WTC11 (cell line): ENCODE data around the gene HOXB13. TPM values are rescaled to one million over a fixed set of nuclear protein-coding genes. Genes with fewer than 3 reads are reported as not detected.
A peak's percentile ranks its signal among the peaks of the same experiment; 100 is the strongest.

Source experiments
- ATAC-seq: fragments of 200-7000 bp; cut with Tn5 transposase; 2 replicates; pipeline ENCODE4 v1.10.0; 2021; ENCODE audit warnings: mild to moderate bottlenecking, moderate library complexity
- CTCF ChIA-PET: fragments of 300-600 bp; sonication (Branson Sonifier 250); formaldehyde crosslinking; loops from one replicate; lab custom pipeline; 2021; ENCODE audit warnings: antibody characterized with exemption; lab: Charles Lee
- POLR2A ChIA-PET: fragments of 350-600 bp; sonication (Branson Sonifier 250); formaldehyde crosslinking; loops from one replicate; lab custom pipeline; 2021; ENCODE audit warnings: antibody characterized with exemption; lab: Charles Lee
- DNase-seq: peaks from one replicate; pipeline ENCODE4 v3.0.0; 2021; ENCODE audit warnings: low spot score
- H3K27ac Mint-ChIP-seq: 2 replicates; pipeline ENCODE4 v1.8.0; 2021; ENCODE audit warnings: mixed read lengths
- H3K27me3 Mint-ChIP-seq: 2 replicates; pipeline ENCODE4 v1.8.0; 2021; ENCODE audit warnings: low read depth, mild to moderate bottlenecking, moderate library complexity, mixed read lengths
- H3K36me3 Mint-ChIP-seq: 2 replicates; pipeline ENCODE4 v1.8.0; 2021; ENCODE audit warnings: mixed read lengths
- H3K4me1 Mint-ChIP-seq: 2 replicates; pipeline ENCODE4 v1.8.0; 2022; ENCODE audit warnings: mixed read lengths
- H3K4me3 Mint-ChIP-seq: 2 replicates; pipeline ENCODE4 v1.8.0; 2021; ENCODE audit warnings: mild to moderate bottlenecking, moderate library complexity, mixed read lengths
- H3K9me3 Mint-ChIP-seq: 2 replicates; pipeline ENCODE4 v1.8.0; 2021; ENCODE audit warnings: mixed read lengths
- EMX1 ChIP-seq: fragments of 250-450 bp; sonication (Bioruptor Pico); IDR thresholded peaks from 2 replicates; pipeline ENCODE4 v1.8.0; 2021; ENCODE audit warnings: mild to moderate bottlenecking
- ETV6 ChIP-seq: sonication (generic); formaldehyde crosslinking; IDR thresholded peaks from 2 replicates; pipeline ENCODE4 v1.8.1; 2022; ENCODE audit warnings: mild to moderate bottlenecking, missing genetic modification reagents
- FOXJ3 ChIP-seq: sonication (generic); formaldehyde crosslinking; IDR thresholded peaks from 2 replicates; pipeline ENCODE4 v1.9.0; 2021; ENCODE audit warnings: missing genetic modification reagents, mild to moderate bottlenecking, borderline replicate concordance
- NR1H2 ChIP-seq: sonication (generic); formaldehyde crosslinking; IDR thresholded peaks from 2 replicates; pipeline ENCODE4 v1.9.0; 2021; ENCODE audit warnings: mild to moderate bottlenecking, moderate library complexity, missing genetic modification reagents
- PRRX2 ChIP-seq: fragments of 250-450 bp; sonication (Bioruptor Pico); IDR thresholded peaks from 2 replicates; pipeline ENCODE4 v1.8.0; 2021; ENCODE audit warnings: mild to moderate bottlenecking
- SMAD3 ChIP-seq: sonication (generic); formaldehyde crosslinking; IDR thresholded peaks from 2 replicates; pipeline ENCODE4 v1.8.0; 2022; ENCODE audit warnings: missing genetic modification reagents, mild to moderate bottlenecking, borderline replicate concordance
- SOX15 ChIP-seq: fragments of 250-450 bp; sonication (Bioruptor Pico); IDR thresholded peaks from 2 replicates; pipeline ENCODE4 v1.9.0; 2021; ENCODE audit warnings: mild to moderate bottlenecking
- TEAD1 ChIP-seq: sonication (generic); formaldehyde crosslinking; IDR thresholded peaks from 2 replicates; pipeline ENCODE4 v1.8.0; 2022; ENCODE audit warnings: mild to moderate bottlenecking, missing genetic modification reagents
- ZNF219 ChIP-seq: sonication (generic); formaldehyde crosslinking; IDR thresholded peaks from 2 replicates; pipeline ENCODE4 v1.8.0; 2023; ENCODE audit warnings: missing genetic modification reagents, mild to moderate bottlenecking, borderline replicate concordance
- ZNF416 ChIP-seq: fragments of 250-450 bp; sonication (Bioruptor Pico); IDR thresholded peaks from 2 replicates; pipeline ENCODE4 v1.9.0; 2021; ENCODE audit warnings: mild to moderate bottlenecking, inconsistent platforms
- ZNF423 ChIP-seq: fragments of 250-450 bp; sonication (Bioruptor Pico); IDR thresholded peaks from 2 replicates; pipeline ENCODE4 v2.1.2; 2022; ENCODE audit warnings: mild to moderate bottlenecking, moderate library complexity
- total RNA-seq: library from RNA; stranded (reverse); gene quantifications from 3 replicates; pipeline ENCODE4 v1.2.3, GENCODE V29; 2021
- TF ChIP-seq, protein P1 (sequence below): sonication (generic); formaldehyde crosslinking; IDR thresholded peaks from 2 replicates; pipeline ENCODE4 v1.8.1; 2022; ENCODE audit warnings: low read depth, missing genetic modification reagents, borderline replicate concordance
- TF ChIP-seq, protein P2 (sequence below): sonication (generic); formaldehyde crosslinking; IDR thresholded peaks from 2 replicates; pipeline ENCODE4 v1.8.1; 2022; ENCODE audit warnings: low read depth, mild to moderate bottlenecking, moderate library complexity, missing genetic modification reagents, borderline replicate concordance
- TF ChIP-seq, protein P3 (sequence below): sonication (generic); formaldehyde crosslinking; conservative IDR thresholded peaks from 2 replicates; pipeline ENCODE4 v1.8.1; 2023; ENCODE audit warnings: mild to moderate bottlenecking, low read depth, missing genetic modification reagents, moderate library complexity
- TF ChIP-seq, protein P4 (sequence below): fragments of 250-450 bp; sonication (Bioruptor Pico); IDR thresholded peaks from 2 replicates; pipeline ENCODE4 v1.9.0; 2021; ENCODE audit warnings: moderate library complexity, mild to moderate bottlenecking, inconsistent platforms, borderline replicate concordance
- TF ChIP-seq, protein P5 (sequence below): sonication (generic); formaldehyde crosslinking; IDR thresholded peaks from 2 replicates; pipeline ENCODE4 v1.8.0; 2023; ENCODE audit warnings: missing genetic modification reagents, mild to moderate bottlenecking, borderline replicate concordance
- TF ChIP-seq, protein P6 (sequence below): sonication (generic); formaldehyde crosslinking; conservative IDR thresholded peaks from 2 replicates; pipeline ENCODE4 v1.8.1; 2022; ENCODE audit warnings: mild to moderate bottlenecking, missing genetic modification reagents
- TF ChIP-seq, protein P7 (sequence below): fragments of 250-450 bp; sonication (Bioruptor Pico); IDR thresholded peaks from 2 replicates; pipeline ENCODE4 v1.8.0; 2021; ENCODE audit warnings: mild to moderate bottlenecking
- TF ChIP-seq, protein P8 (sequence below): sonication (generic); formaldehyde crosslinking; IDR thresholded peaks from 2 replicates; pipeline ENCODE4 v1.8.1; 2023; ENCODE audit warnings: mild to moderate bottlenecking, moderate library complexity, missing genetic modification reagents

Gene HOXB13
- total RNA-seq, 1 experiment from 2014 or later = 2.8 TPM

DNA sequence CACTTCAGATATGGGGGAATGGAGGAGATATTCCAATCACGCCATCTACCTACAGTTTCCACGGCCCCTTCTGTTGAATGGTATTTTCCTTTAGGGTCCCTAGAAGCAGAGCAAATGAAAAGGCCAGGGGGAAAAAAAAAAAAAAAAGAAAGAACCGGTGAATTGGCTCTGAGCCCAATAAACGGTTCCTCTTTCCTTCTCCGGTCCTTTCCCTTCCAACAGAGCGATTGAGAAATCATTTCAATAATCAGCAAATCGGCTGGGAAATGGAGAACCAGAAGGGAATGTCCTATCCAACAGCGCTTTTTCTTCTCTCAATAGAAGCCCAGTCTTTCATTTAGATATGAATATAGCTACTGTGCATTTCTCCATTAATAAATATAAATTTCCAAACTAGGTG, 26.8 kb upstream of the HOXB13 start:
- no peaks in the 10 kb centered on the region for H3K36me3 Mint-ChIP-seq
- ChIA-PET CTCF (interaction anchor here (0.6 to 2.4 kb wide), 9 partner anchors 10 to 123 kb away, joined by 3 to 14 read pairs (median 5); no protein-coding TSS in a partner anchor), POLR2A (no interaction called here)
- TF ChIP-seq, protein P1, sequence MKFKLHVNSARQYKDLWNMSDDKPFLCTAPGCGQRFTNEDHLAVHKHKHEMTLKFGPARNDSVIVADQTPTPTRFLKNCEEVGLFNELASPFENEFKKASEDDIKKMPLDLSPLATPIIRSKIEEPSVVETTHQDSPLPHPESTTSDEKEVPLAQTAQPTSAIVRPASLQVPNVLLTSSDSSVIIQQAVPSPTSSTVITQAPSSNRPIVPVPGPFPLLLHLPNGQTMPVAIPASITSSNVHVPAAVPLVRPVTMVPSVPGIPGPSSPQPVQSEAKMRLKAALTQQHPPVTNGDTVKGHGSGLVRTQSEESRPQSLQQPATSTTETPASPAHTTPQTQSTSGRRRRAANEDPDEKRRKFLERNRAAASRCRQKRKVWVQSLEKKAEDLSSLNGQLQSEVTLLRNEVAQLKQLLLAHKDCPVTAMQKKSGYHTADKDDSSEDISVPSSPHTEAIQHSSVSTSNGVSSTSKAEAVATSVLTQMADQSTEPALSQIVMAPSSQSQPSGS (CRISPR knock-in tag) = no peak
- TF ChIP-seq, protein P2, sequence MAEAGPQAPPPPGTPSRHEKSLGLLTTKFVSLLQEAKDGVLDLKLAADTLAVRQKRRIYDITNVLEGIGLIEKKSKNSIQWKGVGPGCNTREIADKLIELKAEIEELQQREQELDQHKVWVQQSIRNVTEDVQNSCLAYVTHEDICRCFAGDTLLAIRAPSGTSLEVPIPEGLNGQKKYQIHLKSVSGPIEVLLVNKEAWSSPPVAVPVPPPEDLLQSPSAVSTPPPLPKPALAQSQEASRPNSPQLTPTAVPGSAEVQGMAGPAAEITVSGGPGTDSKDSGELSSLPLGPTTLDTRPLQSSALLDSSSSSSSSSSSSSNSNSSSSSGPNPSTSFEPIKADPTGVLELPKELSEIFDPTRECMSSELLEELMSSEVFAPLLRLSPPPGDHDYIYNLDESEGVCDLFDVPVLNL (CRISPR knock-in tag) = no peak
- TF ChIP-seq PRRX2 (CRISPR knock-in tag) = no peak
- TF ChIP-seq, protein P3, sequence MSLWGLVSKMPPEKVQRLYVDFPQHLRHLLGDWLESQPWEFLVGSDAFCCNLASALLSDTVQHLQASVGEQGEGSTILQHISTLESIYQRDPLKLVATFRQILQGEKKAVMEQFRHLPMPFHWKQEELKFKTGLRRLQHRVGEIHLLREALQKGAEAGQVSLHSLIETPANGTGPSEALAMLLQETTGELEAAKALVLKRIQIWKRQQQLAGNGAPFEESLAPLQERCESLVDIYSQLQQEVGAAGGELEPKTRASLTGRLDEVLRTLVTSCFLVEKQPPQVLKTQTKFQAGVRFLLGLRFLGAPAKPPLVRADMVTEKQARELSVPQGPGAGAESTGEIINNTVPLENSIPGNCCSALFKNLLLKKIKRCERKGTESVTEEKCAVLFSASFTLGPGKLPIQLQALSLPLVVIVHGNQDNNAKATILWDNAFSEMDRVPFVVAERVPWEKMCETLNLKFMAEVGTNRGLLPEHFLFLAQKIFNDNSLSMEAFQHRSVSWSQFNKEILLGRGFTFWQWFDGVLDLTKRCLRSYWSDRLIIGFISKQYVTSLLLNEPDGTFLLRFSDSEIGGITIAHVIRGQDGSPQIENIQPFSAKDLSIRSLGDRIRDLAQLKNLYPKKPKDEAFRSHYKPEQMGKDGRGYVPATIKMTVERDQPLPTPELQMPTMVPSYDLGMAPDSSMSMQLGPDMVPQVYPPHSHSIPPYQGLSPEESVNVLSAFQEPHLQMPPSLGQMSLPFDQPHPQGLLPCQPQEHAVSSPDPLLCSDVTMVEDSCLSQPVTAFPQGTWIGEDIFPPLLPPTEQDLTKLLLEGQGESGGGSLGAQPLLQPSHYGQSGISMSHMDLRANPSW (CRISPR knock-in tag) = no peak
- TF ChIP-seq, protein P4, sequence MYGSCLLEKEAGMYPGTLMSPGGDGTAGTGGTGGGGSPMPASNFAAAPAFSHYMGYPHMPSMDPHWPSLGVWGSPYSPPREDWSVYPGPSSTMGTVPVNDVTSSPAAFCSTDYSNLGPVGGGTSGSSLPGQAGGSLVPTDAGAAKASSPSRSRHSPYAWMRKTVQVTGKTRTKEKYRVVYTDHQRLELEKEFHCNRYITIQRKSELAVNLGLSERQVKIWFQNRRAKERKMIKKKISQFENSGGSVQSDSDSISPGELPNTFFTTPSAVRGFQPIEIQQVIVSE (CRISPR knock-in tag) = no peak
- no peak for TF ChIP-seq SOX15 (CRISPR knock-in tag)
- no peak for TF ChIP-seq SMAD3 (CRISPR knock-in tag)
- no peak for TF ChIP-seq TEAD1
- TF ChIP-seq ZNF219 (CRISPR knock-in tag) = no peak
- no peak for TF ChIP-seq ZNF416 (CRISPR knock-in tag)
- TF ChIP-seq, protein P5, sequence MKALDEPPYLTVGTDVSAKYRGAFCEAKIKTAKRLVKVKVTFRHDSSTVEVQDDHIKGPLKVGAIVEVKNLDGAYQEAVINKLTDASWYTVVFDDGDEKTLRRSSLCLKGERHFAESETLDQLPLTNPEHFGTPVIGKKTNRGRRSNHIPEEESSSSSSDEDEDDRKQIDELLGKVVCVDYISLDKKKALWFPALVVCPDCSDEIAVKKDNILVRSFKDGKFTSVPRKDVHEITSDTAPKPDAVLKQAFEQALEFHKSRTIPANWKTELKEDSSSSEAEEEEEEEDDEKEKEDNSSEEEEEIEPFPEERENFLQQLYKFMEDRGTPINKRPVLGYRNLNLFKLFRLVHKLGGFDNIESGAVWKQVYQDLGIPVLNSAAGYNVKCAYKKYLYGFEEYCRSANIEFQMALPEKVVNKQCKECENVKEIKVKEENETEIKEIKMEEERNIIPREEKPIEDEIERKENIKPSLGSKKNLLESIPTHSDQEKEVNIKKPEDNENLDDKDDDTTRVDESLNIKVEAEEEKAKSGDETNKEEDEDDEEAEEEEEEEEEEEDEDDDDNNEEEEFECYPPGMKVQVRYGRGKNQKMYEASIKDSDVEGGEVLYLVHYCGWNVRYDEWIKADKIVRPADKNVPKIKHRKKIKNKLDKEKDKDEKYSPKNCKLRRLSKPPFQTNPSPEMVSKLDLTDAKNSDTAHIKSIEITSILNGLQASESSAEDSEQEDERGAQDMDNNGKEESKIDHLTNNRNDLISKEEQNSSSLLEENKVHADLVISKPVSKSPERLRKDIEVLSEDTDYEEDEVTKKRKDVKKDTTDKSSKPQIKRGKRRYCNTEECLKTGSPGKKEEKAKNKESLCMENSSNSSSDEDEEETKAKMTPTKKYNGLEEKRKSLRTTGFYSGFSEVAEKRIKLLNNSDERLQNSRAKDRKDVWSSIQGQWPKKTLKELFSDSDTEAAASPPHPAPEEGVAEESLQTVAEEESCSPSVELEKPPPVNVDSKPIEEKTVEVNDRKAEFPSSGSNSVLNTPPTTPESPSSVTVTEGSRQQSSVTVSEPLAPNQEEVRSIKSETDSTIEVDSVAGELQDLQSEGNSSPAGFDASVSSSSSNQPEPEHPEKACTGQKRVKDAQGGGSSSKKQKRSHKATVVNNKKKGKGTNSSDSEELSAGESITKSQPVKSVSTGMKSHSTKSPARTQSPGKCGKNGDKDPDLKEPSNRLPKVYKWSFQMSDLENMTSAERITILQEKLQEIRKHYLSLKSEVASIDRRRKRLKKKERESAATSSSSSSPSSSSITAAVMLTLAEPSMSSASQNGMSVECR (CRISPR knock-in tag) = no peak
- no peak for TF ChIP-seq ZNF423 (CRISPR knock-in tag)
- TF ChIP-seq, protein P6, sequence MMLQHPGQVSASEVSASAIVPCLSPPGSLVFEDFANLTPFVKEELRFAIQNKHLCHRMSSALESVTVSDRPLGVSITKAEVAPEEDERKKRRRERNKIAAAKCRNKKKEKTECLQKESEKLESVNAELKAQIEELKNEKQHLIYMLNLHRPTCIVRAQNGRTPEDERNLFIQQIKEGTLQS (CRISPR knock-in tag) = no peak
- TF ChIP-seq, protein P7, sequence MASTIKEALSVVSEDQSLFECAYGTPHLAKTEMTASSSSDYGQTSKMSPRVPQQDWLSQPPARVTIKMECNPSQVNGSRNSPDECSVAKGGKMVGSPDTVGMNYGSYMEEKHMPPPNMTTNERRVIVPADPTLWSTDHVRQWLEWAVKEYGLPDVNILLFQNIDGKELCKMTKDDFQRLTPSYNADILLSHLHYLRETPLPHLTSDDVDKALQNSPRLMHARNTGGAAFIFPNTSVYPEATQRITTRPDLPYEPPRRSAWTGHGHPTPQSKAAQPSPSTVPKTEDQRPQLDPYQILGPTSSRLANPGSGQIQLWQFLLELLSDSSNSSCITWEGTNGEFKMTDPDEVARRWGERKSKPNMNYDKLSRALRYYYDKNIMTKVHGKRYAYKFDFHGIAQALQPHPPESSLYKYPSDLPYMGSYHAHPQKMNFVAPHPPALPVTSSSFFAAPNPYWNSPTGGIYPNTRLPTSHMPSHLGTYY (CRISPR knock-in tag) = no peak
- TF ChIP-seq, protein P8, sequence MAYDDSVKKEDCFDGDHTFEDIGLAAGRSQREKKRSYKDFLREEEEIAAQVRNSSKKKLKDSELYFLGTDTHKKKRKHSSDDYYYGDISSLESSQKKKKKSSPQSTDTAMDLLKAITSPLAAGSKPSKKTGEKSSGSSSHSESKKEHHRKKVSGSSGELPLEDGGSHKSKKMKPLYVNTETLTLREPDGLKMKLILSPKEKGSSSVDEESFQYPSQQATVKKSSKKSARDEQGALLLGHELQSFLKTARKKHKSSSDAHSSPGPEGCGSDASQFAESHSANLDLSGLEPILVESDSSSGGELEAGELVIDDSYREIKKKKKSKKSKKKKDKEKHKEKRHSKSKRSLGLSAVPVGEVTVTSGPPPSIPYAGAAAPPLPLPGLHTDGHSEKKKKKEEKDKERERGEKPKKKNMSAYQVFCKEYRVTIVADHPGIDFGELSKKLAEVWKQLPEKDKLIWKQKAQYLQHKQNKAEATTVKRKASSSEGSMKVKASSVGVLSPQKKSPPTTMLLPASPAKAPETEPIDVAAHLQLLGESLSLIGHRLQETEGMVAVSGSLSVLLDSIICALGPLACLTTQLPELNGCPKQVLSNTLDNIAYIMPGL (CRISPR knock-in tag) = no peak
- no peak for TF ChIP-seq EMX1 (CRISPR knock-in tag)
- TF ChIP-seq FOXJ3 (CRISPR knock-in tag) = no peak
- no peak for TF ChIP-seq NR1H2
- TF ChIP-seq ETV6 (CRISPR knock-in tag) = no peak
- peaks cover 99% of the 10 kb centered on the region for H3K27me3 Mint-ChIP-seq
- no peak overlapping the region for H3K27ac Mint-ChIP-seq
- DNase-seq = no peak
- H3K4me3 Mint-ChIP-seq = peak overlapping the region; percentile 56
- no peak for ATAC-seq
- H3K4me1 Mint-ChIP-seq = peaks cover 19% of the 10 kb centered on the region
- no peaks in the 10 kb centered on the region for H3K9me3 Mint-ChIP-seq
